Fibroblast of villous mesenchyme (primary cell): ENCODE measurements around the gene RLN3. TPM values are rescaled to one million over a fixed set of nuclear protein-coding genes. Genes with fewer than 3 reads are reported as not detected.
A peak's percentile ranks its signal among the peaks of the same experiment; 100 is the strongest.
"Not testable (repeated sequence)": the region's sequence is repeated elsewhere in the genome, so short reads cannot be mapped to it uniquely, and the experiment has no call there.

ENCODE experiments used
- DNase-seq: peaks from one replicate; pipeline ENCODE4 v3.0.0-alpha.2; 2010; ENCODE audit warnings: low read depth
- H3K4me3 ChIP-seq: 2 replicates; pipeline ENCODE4 v1.5.1; 2011; ENCODE audit warnings: low read depth, mild to moderate bottlenecking, low read length
- total RNA-seq: library from RNA; depleted of rRNA; stranded (reverse); fragments of >200 nt; gene quantifications from 2 replicates; pipeline ENCODE4 v1.2.3, GENCODE V29; 2012
- TF ChIP-seq, protein P1 (sequence below): IDR thresholded peaks from 2 replicates; pipeline ENCODE4 v1.5.1; 2012; ENCODE audit warnings: low read depth, mild to moderate bottlenecking, low read length; ENCODE audit not compliant: insufficient read depth

RLN3 gene
- total RNA-seq, 1 donor = not detected

DNA sequence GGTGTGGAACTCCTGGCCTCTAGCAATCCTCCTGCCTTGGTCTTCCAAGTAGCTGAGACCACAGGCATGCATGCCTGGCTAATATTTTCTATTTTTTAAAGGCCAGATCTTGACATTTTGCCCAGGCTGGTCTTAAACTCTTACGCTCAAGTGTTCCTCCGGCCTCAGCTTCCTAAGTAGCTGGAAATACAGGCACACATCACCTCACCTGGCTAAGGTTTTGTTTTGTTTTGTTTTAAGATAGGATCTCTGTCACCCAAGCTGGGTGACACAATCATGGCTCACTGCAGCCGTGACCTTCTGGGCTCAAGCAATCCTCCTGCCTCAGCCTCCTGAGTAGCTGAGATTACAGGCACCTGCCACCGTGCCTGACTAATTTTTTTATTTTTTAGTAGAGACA, 5.5 kb upstream of the RLN3 start:
- TF ChIP-seq, protein P1, sequence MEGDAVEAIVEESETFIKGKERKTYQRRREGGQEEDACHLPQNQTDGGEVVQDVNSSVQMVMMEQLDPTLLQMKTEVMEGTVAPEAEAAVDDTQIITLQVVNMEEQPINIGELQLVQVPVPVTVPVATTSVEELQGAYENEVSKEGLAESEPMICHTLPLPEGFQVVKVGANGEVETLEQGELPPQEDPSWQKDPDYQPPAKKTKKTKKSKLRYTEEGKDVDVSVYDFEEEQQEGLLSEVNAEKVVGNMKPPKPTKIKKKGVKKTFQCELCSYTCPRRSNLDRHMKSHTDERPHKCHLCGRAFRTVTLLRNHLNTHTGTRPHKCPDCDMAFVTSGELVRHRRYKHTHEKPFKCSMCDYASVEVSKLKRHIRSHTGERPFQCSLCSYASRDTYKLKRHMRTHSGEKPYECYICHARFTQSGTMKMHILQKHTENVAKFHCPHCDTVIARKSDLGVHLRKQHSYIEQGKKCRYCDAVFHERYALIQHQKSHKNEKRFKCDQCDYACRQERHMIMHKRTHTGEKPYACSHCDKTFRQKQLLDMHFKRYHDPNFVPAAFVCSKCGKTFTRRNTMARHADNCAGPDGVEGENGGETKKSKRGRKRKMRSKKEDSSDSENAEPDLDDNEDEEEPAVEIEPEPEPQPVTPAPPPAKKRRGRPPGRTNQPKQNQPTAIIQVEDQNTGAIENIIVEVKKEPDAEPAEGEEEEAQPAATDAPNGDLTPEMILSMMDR = no peak
- DNase-seq = peak; percentile 60
- no peak overlapping the region for H3K4me3 ChIP-seq

DNA sequence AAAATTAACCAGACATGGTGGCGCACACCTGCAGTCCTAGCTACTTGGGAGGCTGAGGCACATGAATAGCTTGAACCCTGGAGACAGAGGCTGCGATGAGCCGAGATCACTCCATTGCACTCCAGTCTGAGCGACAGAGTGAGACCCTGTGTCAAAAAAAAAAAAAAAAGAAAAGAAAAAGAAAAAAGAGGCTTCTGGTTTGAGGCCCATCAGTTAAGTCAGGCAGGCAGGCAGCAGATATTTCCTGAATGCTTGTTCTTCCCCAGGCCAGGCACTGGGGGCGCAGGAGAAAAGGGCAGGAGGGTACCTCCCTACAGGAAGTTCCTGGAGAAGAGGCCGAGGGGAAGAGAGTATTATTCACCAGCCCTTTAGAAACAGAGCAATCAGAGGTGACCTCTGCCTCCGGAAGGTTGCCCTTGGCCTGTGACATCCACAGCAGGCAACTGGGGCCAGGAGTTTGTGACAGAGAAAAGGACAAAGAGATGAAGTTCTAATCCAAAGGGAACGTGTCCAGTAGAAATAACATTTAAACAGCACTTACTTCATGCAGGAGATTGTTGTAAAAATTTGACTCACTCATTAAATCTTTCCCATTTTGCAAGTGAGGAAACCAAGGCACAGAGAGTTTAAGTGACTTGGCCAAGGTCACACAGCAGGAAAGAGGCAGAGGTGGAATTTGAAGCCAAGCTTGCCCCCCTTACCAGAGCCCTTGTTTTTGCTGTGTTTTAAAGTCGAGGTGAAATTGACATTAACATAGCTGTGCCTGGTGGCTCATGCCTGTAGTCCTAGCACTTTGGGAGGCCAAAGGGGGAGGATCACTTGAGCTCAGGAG, 4.3 kb upstream of the RLN3 start:
- peak; percentile 56 for DNase-seq
- TF ChIP-seq, protein P1 = peak; percentile 67
- H3K4me3 ChIP-seq = no peak overlapping the region

DNA sequence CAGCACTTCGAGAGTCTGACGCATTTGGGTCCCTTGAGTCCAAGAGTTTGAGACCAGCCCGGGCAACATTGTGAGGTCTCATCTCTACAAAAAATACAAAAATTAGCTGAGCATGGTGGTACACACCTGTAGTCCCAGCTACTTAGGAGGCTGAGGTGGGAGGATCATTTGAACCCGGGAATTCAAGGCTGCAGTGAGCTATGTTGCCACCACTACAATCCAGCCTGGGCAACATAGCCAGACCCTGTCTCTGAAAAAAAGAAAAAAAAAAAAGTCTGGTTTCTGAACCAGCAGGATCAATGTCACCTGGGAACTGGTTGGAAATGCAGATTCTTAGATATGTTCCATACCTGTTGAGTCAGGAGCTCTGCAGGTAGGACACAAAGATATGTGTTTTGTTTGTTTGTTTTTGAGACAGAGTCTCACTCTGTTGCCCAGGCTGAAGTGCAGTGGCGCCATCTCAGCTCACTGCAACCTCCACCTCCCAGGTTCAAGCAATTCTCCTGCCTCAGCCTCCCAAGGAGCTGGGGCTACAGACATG, 1.2 kb upstream of the RLN3 start:
- DNase-seq = not testable (repeated sequence)

DNA sequence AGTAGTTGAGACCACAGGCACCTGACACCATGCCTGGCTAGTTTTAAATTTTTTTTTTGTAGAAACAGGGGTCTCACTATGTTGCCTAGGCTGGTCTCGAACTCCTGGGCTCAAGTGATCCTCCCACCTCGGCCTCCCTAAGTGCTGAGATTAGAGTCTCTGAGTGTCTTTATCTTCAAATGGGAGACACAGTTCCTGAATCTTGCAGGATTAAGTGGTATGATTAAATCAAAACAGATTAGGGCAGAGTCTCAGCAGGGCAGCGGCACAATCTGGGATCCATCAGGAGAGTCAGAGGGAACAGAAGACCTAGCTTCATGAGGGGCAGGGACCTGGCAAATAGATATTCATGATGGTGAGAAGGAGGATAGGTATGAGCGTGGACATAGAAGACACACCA, 953 bp downstream of the RLN3 start:
- DNase-seq = no peak
- H3K4me3 ChIP-seq = no peak overlapping the region
- TF ChIP-seq, protein P1 = no peak

More for the DNA sequence above, 1.2 kb upstream of the RLN3 start:
- H3K4me3 ChIP-seq = not testable (repeated sequence)

DNA sequence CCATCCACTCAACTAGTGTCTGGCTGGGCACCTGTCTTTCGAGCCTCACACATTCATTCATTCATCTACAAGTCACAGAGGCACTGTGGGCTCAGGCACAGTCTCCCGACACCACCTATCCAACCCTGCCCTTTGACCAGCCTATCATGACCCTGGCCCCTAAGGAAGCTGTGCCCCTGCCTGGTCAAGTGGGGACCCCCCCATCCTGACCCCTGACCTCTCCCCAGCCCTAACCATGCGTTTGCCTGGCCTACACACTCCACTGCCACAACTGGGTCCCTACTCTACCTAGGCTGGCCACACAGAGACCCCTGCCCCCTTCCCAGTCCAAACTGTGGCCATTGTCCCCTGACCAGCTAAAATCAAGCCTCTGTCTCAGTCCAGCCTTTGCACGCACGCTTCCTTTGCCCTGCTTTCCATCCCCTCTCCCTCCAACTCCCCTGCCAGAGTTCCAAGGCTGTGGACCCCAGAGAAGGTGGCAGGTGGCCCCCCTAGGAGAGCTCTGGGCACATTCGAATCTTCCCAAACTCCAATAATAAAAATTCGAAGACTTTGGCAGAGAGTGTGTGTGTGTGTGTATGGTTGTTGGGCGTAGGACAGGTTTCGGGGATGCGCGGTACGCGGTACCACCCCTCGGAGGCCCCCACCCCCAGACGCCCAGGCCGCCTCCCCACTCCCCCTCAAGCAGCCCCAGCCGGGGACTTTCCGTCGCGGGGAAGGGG, 3.2 kb downstream of the RLN3 start:
- TF ChIP-seq, protein P1 = no peak
- DNase-seq = no peak
- H3K4me3 ChIP-seq = peak overlapping the region; percentile 73

DNA sequence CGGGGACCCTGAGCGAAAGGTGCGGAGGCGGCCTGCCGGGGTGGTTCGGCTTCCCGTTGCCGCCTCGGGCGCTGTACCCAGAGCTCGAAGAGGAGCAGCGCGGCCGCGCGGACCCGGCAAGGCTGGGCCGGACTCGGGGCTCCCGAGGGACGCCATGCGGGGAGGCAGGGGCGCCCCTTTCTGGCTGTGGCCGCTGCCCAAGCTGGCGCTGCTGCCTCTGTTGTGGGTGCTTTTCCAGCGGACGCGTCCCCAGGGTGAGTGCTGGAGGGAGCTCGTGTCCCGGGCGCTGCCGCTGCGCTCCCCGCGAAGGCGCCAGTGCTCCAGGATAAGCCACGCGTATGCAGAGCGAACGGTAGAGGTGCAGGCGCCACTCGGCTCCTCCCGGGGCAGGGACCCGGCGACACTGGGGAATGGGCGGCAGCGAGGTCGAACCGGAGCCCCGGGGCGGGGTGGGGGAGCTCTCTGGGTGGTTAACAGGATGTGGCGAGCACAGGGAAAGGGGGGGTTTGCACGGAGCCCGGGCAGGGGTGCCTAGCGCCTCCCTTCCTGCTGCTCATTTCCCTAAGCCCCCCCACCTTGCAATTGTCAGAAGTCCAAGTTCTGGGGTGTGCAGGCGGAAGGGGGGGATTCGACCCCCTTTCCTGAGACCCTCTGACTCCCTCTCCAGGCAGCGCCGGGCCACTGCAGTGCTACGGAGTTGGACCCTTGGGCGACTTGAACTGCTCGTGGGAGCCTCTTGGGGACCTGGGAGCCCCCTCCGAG, 4.0 kb downstream of the RLN3 start, which contains the start of gene IL27RA:
Gene IL27RA (plus strand): TSS at position 44 of the 762 bp plus-strand sequence. CDS start 111 bp downstream, at position 155.
- peak; percentile 45 for DNase-seq
- H3K4me3 ChIP-seq = peak within 1 kb of the TSS; percentile 73
- TF ChIP-seq, protein P1 = peak; percentile 77
